ENCODE data around the gene SUGP1.

DNA sequence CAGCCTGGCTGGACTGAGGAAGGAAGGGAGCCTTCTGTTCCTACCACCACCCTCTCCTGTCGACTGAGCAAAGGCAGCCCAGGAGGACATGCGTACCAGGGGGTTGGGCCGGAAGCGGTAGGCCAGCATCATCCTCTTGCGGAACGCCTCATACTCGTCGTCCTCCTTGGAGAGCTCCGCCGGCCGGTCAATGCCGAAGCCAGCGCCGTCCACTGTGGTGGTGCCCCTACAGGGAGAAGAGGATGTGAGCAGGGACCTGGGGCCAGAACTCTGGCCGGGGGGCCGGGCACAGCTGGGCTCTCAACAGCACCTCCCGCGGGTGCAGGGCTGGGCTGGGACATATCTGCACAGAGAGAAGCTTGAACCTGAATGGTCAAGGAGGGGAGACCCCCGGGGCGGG is 43.5 kb downstream of the SUGP1 start:
- TF ChIP-seq CTCF (conservative IDR thresholded peaks at IDR 0.05; ENCODE audit: low read depth, low read length) (no peak), POLR2A (IDR thresholded peaks at IDR 0.05; ENCODE audit: low read depth, low read length) (no peak), SMC3 (IDR thresholded peaks at IDR 0.05; ENCODE audit: low read depth, low read length) (no peak), CEBPB (IDR thresholded peaks at IDR 0.05; ENCODE audit: low read depth, low read length) (no peak), FOS (IDR thresholded peaks at IDR 0.05; ENCODE audit: low read depth, low read length) (no peak), RFX5 (IDR thresholded peaks at IDR 0.05; ENCODE audit: low read depth, low read length) (no peak), MAFK (IDR thresholded peaks at IDR 0.05; ENCODE audit: low read depth, low read length) (no peak)

Measured in IMR-90 (cell line).